Hepatocyte (in vitro differentiated cells): ENCODE data around the gene NRF1.

ENCODE experiments used
- EZH2 ChIP-seq: fragments of 200-600 bp; sonication (generic); IDR thresholded peaks from 2 replicates; pipeline ENCODE4 v1.6.1; 2016; ENCODE audit warnings: antibody characterized with exemption, mild to moderate bottlenecking, borderline replicate concordance
- EZH2phosphoT487 ChIP-seq: fragments of 200-600 bp; sonication (generic); IDR thresholded peaks from one replicate; pipeline ENCODE4 v1.6.1; 2018; ENCODE audit warnings: antibody characterized with exemption, mild to moderate bottlenecking, low read depth, moderate library complexity; ENCODE audit not compliant: unreplicated experiment, severe bottlenecking
- TF ChIP-seq, protein P1 (sequence below): fragments of 200-600 bp; sonication (generic); IDR thresholded peaks from 2 replicates; pipeline ENCODE4 v1.5.1; 2016; ENCODE audit warnings: antibody characterized with exemption, mild to moderate bottlenecking; ENCODE audit not compliant: poor library complexity

DNA sequence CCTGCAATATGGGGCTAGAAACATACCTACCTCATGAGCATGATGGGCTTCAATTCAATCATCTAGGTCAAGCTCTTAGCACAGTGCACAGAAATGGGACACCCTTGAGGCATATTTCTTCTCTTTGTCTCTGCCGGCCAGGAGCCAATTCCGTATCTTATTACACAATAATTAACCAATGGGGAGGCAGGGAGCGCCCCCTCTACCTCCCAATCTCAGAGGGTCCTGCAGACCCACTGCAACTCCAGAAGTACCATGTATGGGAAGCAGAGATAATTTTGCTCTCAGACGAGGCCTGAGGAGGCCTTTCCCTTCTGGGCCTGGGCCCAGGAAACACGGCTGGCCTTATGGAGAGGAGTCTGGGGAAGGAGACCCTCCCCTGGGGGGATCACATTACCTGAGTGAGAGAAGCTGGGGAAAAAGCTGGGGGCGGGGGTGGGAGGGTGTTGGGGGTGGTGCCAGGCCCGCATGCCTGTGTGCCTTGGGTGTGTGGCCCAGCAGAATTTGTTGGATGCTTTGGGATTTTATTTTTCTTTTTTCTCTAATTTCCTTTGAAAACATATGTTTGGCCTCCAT lies 185.8 kb downstream of the NRF1 start:
- TF ChIP-seq, protein P1, sequence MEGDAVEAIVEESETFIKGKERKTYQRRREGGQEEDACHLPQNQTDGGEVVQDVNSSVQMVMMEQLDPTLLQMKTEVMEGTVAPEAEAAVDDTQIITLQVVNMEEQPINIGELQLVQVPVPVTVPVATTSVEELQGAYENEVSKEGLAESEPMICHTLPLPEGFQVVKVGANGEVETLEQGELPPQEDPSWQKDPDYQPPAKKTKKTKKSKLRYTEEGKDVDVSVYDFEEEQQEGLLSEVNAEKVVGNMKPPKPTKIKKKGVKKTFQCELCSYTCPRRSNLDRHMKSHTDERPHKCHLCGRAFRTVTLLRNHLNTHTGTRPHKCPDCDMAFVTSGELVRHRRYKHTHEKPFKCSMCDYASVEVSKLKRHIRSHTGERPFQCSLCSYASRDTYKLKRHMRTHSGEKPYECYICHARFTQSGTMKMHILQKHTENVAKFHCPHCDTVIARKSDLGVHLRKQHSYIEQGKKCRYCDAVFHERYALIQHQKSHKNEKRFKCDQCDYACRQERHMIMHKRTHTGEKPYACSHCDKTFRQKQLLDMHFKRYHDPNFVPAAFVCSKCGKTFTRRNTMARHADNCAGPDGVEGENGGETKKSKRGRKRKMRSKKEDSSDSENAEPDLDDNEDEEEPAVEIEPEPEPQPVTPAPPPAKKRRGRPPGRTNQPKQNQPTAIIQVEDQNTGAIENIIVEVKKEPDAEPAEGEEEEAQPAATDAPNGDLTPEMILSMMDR: no peak
- TF ChIP-seq EZH2 (no peak), EZH2phosphoT487 (no peak)
